K562 (cell line): ENCODE data around the gene TOR1AIP2. TPM values are rescaled to one million over a fixed set of nuclear protein-coding genes. Genes with fewer than 3 reads are reported as not detected.
A peak's percentile ranks its signal among the peaks of the same experiment; 100 is the strongest.

Source experiments
- ATF2 ChIP-seq: sonication (generic); formaldehyde crosslinking; IDR thresholded peaks from 2 replicates; pipeline ENCODE4 v1.8.1; 2022; ENCODE audit warnings: missing genetic modification reagents
- BRCA1 ChIP-seq, 2 experiments: fragments of 450-650 bp in 1 of 2; sonication (generic) in 1 of 2; formaldehyde crosslinking in 1 of 2; IDR thresholded peaks; 2 replicates each; pipeline versions ENCODE4 v1.5.0 to v1.6.1; 2017 to 2020; ENCODE audit warnings: mild to moderate bottlenecking in 1 of 2, missing genetic modification reagents in 1 of 2
- E2F1 ChIP-seq: sonication (generic); formaldehyde crosslinking; IDR thresholded peaks from 2 replicates; pipeline ENCODE4 v1.8.1; 2023; ENCODE audit warnings: mild to moderate bottlenecking, missing genetic modification reagents, moderate library complexity
- ETV5 ChIP-seq: sonication (generic); formaldehyde crosslinking; IDR thresholded peaks from 2 replicates; pipeline ENCODE4 v1.4.0; 2020; ENCODE audit warnings: low read depth, mild to moderate bottlenecking, missing genetic modification reagents
- FOXA1 ChIP-seq: fragments of 450-650 bp; IDR thresholded peaks from 2 replicates; pipeline ENCODE4 v1.6.1; 2016; ENCODE audit warnings: mild to moderate bottlenecking, borderline replicate concordance
- GABPB2 ChIP-seq: fragments of 250-450 bp; sonication (Bioruptor Pico); conservative IDR thresholded peaks from 2 replicates; pipeline ENCODE4 v1.5.1; 2021; ENCODE audit warnings: mild to moderate bottlenecking
- GTF2E2 ChIP-seq: fragments of 200-800 bp; sonication (Bioruptor generic); IDR thresholded peaks from 2 replicates; pipeline ENCODE4 v1.6.1; 2016; ENCODE audit warnings: missing genetic modification characterization, missing compliant biosample characterization
- KLF16 ChIP-seq: IDR thresholded peaks from 2 replicates; pipeline ENCODE4 v1.6.1; 2016; ENCODE audit warnings: antibody characterized with exemption
- MEIS2 ChIP-seq: fragments of 450-650 bp; IDR thresholded peaks from 2 replicates; pipeline ENCODE4 v1.6.1; 2014; ENCODE audit warnings: mild to moderate bottlenecking; ENCODE audit not compliant: partially characterized antibody
- MLX ChIP-seq, 2 experiments: fragments of 450-650 bp in 1 of 2; sonication (generic) in 1 of 2; formaldehyde crosslinking; conservative IDR thresholded peaks; 2 replicates each; pipeline versions ENCODE4 v1.4.0 to v1.8.1; 2020 to 2022; ENCODE audit warnings: mild to moderate bottlenecking in 1 of 2, missing genetic modification reagents in 1 of 2
- PCBP1 ChIP-seq: fragments of 200-400 bp; formaldehyde crosslinking; IDR thresholded peaks from 2 replicates; pipeline ENCODE4 v1.6.1; 2018; ENCODE audit warnings: mild to moderate bottlenecking, low read depth, low read length; ENCODE audit not compliant: poor library complexity, severe bottlenecking
- RERE ChIP-seq: sonication (generic); formaldehyde crosslinking; IDR thresholded peaks from 2 replicates; pipeline ENCODE4 v1.8.0; 2023; ENCODE audit warnings: missing genetic modification reagents, mild to moderate bottlenecking, borderline replicate concordance
- STAT6 ChIP-seq: sonication (generic); formaldehyde crosslinking; IDR thresholded peaks from 2 replicates; pipeline ENCODE4 v1.8.1; 2023; ENCODE audit warnings: mild to moderate bottlenecking, missing genetic modification reagents
- ZKSCAN8 ChIP-seq: fragments of 200-800 bp; sonication (Bioruptor generic); IDR thresholded peaks from 2 replicates; pipeline ENCODE4 v1.6.1; 2016; ENCODE audit warnings: missing genetic modification characterization, missing compliant biosample characterization
- ZNF780A ChIP-seq: fragments of 250-450 bp; sonication (Bioruptor Pico); IDR thresholded peaks from 2 replicates; pipeline ENCODE4 v1.5.0; 2021; ENCODE audit warnings: mild to moderate bottlenecking
- polyA plus RNA-seq, 8 experiments: library from polyadenylated mRNA; depleted of rRNA in 4 of 8; stranded (reverse) in 5 of 8; unstranded in 3 of 8; fragments of >200 nt; fragmentation: Nextera tagmentation in 2 of 8; fragmentation: Illumina TruSeq in 1 of 8; extraction: Ambion mirVana in 2 of 8; extraction: Trizol in 1 of 8; gene quantifications; 2 replicates each; pipeline versions ENCODE4 v1.2.1 to v1.2.3, GENCODE V29; 2011 to 2014; ENCODE audit warnings: inconsistent platforms in 1 of 8, missing spikeins in 1 of 8
- total RNA-seq, 7 experiments: library from RNA; depleted of rRNA in 6 of 7; stranded (reverse); fragments of >200 nt in 6 of 7; fragmentation: Illumina TruSeq in 2 of 7; extraction: Trizol in 2 of 7; gene quantifications; 2 replicates each; pipeline versions ENCODE4 v1.2.1 to v1.2.3, GENCODE V29; 2011 to 2021; ENCODE audit warnings: low replicate concordance in 1 of 7

TOR1AIP2 gene
- total and polyA plus RNA-seq, 9 of the 15 experiments (the other 6 are each of a cell fraction or from before 2014, with no cell fraction given), result 16.7 to 122 (median 41.4) TPM

- TF ChIP-seq ZNF780A (no peak), PCBP1 (no peak), BRCA1 (IDR thresholded peaks at IDR 0.05) (no peak), BRCA1 (CRISPR knock-in tag; IDR thresholded peaks at IDR 0.05) (no peak), ETV5 (no peak), RERE (CRISPR knock-in tag) (no peak), STAT6 (CRISPR knock-in tag) (0 out of 2 replicates have a peak, but pooled peaks have one; percentile 49), MEIS2 (no peak), GTF2E2 (tag) (no peak), MLX (CRISPR knock-in tag; conservative IDR thresholded peaks at IDR 0.05) (no peak), ZKSCAN8 (CRISPR knock-in tag) (no peak), ATF2 (CRISPR knock-in tag) (no peak), GABPB2 (no peak), FOXA1 (no peak), E2F1 (CRISPR knock-in tag) (0 out of 2 replicates have a peak, but pooled peaks have one; percentile 52), KLF16 (no peak)
Observed at GRCh38 chr1:179814546-179814838, 63.1 kb downstream of the TOR1AIP2 start (continued).
